GM12873 (cell line): ENCODE results near the gene ASB15.

Experiments used
- TF ChIP-seq, protein P1 (sequence below): IDR thresholded peaks from 2 replicates; pipeline ENCODE4 v1.5.1; 2012; ENCODE audit warnings: low read depth, mild to moderate bottlenecking, moderate library complexity, low read length, control low read depth; ENCODE audit not compliant: insufficient read depth; ENCODE audit errors: missing control alignments

ASB15 gene

DNA sequence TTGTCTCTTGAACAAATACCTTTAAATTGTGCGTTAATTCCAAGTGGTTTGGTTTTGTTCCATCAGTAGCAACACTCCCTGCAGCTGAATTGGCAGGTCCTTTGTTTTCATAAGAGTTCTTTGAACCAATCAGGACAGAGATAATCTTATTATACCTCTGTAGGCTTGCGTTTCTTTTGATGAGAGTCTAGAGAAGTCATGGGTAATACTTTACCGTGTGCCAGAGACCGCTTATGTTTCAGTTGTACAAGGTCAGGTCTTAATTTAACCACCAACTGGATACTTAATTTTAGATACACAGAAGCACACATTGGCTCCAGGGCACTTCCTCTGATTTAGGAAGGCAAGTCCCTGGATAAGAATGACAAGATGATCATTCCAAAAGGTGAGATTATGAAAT, at the start of gene ASB15:
Gene ASB15, plus strand, starts transcription at position 292 of the 400 bp plus-strand sequence. CDS start 12,682 bp downstream, outside the sequence.
- TF ChIP-seq, protein P1, sequence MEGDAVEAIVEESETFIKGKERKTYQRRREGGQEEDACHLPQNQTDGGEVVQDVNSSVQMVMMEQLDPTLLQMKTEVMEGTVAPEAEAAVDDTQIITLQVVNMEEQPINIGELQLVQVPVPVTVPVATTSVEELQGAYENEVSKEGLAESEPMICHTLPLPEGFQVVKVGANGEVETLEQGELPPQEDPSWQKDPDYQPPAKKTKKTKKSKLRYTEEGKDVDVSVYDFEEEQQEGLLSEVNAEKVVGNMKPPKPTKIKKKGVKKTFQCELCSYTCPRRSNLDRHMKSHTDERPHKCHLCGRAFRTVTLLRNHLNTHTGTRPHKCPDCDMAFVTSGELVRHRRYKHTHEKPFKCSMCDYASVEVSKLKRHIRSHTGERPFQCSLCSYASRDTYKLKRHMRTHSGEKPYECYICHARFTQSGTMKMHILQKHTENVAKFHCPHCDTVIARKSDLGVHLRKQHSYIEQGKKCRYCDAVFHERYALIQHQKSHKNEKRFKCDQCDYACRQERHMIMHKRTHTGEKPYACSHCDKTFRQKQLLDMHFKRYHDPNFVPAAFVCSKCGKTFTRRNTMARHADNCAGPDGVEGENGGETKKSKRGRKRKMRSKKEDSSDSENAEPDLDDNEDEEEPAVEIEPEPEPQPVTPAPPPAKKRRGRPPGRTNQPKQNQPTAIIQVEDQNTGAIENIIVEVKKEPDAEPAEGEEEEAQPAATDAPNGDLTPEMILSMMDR: no peak

DNA sequence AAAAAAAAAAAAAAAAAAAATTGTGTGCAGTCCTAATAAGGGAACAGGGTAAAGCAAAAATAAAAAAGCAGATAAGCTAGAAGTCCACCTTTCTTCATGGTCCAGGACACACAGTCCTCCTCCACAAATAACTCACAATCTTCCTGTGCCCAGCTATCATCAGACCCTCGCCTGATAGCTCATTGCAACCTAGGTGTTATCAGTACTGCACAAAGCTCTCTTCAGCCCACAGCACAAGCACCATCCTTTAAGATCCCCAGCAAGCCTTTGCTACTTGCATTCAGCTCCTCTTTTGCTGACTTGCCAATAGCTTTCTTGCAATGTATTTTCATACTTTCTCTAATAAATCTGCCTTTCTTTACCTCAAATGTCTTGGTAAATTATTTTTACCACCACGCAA, 49.0 kb upstream of the ASB15 start:
- TF ChIP-seq, protein P1: no peak

DNA sequence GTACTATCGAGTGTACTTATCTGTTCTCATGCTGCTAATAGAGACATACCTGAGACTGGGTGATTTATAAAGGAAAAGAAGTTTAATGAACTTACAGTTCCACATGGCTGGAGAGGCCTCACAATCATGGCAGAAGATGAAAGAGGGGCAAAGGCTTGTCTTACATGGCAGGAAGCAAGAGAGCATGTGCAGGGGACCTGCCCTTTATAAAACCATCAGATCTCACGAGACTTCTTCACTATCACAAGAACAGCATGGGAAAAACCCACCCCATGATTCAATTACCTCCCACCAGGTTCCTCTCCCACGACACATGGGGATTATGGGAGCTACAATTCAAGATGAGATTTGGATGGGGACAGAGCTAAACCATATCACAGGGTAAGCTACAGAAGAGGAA, 48.5 kb upstream of the ASB15 start:
- TF ChIP-seq, protein P1: no peak

DNA sequence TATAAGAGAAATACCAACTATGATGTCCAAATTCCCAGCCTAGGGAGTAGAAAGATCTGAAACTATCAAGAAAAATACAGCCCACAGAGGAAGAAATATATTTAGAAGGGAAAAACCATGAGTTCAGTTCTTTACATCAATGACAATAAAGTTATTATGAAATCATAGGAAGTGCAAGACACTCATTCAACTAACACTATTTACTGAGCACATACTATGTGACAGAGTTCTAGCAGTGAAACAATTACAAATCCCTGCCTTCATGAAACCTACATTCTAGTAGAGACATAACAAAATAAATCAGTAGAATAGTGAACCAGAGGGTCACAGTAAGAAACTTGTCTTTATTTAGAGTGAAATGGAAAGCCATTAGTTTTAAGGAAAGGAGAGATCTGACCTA, 46.1 kb upstream of the ASB15 start:
- TF ChIP-seq, protein P1: no peak

DNA sequence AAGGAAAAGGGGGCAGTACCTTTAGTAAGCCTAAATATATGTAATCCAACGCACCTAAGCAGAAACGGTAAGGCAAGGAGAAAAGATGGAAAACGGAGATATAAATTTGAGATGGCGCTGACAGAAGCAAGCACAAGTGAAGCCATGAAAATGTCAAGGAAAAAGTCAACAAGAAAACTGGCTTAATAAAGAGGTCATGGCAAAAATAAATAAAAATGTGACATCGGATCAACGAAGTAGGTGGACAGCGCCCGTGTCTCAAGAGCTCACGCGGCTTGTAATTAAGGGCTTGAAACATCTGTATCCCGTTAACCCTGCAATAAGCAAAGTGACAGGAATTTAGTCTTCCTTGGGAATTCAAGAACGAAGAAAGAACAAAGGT, 44.6 kb upstream of the ASB15 start:
- TF ChIP-seq, protein P1: no peak

DNA sequence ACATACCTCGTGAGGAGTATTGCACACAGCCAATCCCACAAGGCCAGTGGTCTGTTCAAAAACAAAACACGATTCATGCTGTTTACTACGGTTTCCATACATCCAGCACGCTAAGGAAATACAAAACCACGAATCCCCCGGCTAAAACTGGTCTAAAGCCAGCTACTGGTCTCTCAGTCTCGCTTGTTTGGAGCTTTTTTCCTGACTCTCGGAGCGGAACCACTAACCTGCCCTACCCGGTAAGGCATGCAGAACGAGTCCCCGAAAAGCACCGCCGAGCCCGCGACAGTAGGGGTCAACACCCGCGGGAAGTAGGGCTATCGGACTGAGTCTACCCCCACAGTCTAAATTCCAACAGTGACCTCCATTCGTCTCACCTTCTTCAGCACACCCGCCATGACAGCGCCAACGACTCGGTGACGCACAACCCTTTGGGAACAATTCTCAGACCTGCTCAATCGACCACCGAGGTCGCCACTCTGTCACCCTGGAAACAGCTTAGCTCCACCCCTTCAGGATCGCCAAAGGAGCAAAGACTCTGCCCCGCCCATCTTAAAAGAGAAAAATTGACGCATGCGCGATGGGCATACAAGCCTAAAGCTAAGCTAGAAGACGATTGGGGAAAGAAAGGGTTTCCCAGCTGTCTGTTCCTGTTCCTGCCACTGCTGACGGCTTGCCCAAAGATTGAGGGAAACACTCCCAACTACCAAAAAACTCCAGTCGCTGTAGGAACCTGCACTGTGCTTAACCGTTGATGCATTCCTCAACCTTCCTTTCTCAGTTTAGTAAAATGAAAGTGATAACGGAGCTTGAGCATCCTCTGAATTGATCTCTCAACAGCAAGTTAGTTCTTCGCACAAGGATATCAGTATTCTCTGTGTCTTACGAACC, 44.0 kb upstream of the ASB15 start, which contains the start of gene NDUFA5:
Gene NDUFA5, minus strand, starts transcription at position 421 of the 891 bp plus-strand sequence. Its CDS starts 23 bp downstream, at position 398.
- TF ChIP-seq, protein P1: no peak

DNA sequence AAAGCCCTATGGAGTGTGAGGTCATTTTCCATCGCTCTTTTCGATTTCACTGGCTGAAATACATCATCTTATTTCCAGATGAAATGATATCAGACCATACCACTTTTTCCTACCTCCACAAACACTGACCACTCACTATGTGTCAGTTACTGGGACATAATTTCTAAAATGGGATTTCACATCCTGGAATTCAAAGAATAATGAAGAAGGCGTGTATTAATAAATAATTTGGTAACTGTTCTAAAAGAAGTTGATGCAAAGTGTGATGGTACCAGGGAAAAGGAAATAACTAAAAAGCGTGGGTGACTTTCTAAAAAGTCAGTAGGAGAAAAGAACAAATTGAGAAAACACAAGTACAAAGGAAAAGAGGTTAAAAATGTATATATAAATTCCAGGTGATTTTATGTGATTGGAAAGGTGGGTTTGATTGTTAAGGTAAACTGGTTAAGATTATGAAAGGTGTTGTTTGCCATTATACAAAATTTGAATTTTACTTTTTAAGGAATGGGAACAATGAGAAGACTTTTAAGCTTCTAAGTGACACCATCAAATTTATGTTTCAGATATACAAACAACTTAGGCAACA, 43.2 kb upstream of the ASB15 start:
- TF ChIP-seq, protein P1: no peak
